Vagina (tissue), 2 donors: ENCODE results near the gene AQP5.

ENCODE experiments used
- CTCF ChIP-seq, 3 experiments: fragments of 450-650 bp in 2 of 3; fragments of 200-600 bp in 1 of 3; sonication (generic) in 1 of 3; IDR thresholded peaks; one replicate each; pipeline ENCODE4 v1.5.1; 2017 to 2019; ENCODE audit warnings: antibody characterized with exemption in 3 of 3, mild to moderate bottlenecking in 2 of 3, moderate library complexity in 2 of 3
- POLR2A ChIP-seq, 2 donors: fragments of 450-650 bp; IDR thresholded peaks; one replicate each; pipeline ENCODE4 v1.6.1; 2017; ENCODE audit warnings: antibody characterized with exemption in 2 of 2, mild to moderate bottlenecking in 2 of 2, moderate library complexity in 2 of 2
- POLR2AphosphoS5 ChIP-seq, 2 donors: sonication (generic); formaldehyde crosslinking; IDR thresholded peaks; one replicate each; pipeline ENCODE4 v1.9.0; 2017; ENCODE audit warnings: antibody characterized with exemption in 2 of 2, mild to moderate bottlenecking in 2 of 2, low read depth in 1 of 2; ENCODE audit not compliant: insufficient read depth in 1 of 2

GRCh38 chr12:49983892-49984291 lies 22.2 kb downstream of the AQP5 start:
- no peak for TF ChIP-seq POLR2AphosphoS5 (IDR thresholded peaks at IDR 0.05; ENCODE audit: insufficient read depth in 1 of 2, low read depth in 1 of 2)
- no peak for TF ChIP-seq CTCF (IDR thresholded peaks at IDR 0.05)
- TF ChIP-seq POLR2A (IDR thresholded peaks at IDR 0.05), result no peak
